Ramos (cell line): ENCODE results near the gene RIMKLB.

Experiments
- in situ Hi-C: fragments of 300-500 bp; cut with MboI; formaldehyde crosslinking; loops from one replicate; pipeline ENCODE4 v1.14.3; 2022; ENCODE audit warnings: low sequenced_read_pairs; ENCODE audit not compliant: unreplicated experiment

The RIMKLB gene, protein sequence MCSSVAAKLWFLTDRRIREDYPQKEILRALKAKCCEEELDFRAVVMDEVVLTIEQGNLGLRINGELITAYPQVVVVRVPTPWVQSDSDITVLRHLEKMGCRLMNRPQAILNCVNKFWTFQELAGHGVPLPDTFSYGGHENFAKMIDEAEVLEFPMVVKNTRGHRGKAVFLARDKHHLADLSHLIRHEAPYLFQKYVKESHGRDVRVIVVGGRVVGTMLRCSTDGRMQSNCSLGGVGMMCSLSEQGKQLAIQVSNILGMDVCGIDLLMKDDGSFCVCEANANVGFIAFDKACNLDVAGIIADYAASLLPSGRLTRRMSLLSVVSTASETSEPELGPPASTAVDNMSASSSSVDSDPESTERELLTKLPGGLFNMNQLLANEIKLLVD

DNA sequence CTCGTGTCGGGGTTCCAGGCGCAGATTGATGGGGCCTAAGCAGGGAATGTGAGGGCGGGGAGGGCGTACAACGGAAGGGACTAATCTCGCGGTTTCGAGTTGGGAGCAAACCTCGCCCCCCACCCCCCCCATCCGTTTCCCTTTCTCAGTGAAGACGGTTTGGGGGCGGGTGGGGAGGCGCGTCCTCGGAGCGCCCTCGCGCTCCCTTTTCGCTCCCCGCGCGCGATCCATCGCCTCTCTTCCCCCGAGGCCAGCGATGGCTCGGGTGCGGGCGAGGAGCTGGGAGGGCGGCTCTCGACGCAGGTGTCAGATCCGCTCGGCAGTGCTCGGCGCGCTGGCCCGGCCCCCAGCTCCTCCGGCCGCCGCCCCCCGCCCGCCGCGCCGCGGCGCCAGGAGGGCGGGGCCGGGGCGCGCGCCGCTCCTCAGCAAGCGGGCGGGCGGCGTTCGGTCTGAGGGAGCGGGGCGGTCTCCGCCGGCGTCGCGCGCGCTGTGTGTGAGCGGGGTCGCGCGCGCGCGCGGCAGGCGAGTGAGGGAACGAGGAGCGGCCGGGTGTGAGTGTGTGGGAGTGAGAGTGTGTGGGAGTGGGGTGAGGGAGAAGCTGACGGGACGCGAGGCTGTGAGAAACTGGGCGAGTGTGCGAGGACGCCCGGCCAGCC, at the start of gene RIMKLB:
Gene RIMKLB (plus strand): TSS at position 516 of the 656 bp plus-strand sequence. CDS start 15,876 bp downstream, outside the sequence.
- in situ Hi-C loops: no loop called here

DNA sequence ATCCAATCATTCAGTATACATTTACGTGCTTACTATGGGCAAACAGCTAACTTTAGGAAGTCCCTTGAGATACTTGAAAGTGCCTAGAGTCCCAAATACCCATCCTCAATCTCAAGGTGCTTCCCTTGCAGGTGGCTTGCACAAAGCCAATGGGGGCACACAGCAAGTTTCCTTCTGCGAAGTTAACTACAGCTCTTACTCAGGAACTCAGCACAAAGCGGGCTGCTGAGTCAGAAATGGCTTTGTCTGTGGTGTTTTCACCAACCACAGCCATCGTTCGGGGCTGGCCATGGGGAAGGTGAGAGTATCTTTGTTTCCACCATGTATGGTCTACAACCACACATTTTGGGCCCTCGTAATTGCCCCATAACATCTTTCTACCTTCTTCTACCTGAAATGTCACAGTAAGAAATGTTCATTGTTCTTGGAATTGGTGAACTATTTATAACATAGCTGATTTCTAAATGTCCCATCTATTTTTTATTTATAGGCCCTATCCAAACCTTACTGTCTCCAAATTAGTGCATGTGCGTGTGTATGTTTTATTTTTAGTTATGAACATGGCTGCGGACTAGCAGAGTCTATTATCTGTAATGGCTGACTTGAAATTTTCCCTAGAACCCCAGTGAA, 49.1 kb upstream of the RIMKLB start:
- in situ Hi-C loops: no loop called here

DNA sequence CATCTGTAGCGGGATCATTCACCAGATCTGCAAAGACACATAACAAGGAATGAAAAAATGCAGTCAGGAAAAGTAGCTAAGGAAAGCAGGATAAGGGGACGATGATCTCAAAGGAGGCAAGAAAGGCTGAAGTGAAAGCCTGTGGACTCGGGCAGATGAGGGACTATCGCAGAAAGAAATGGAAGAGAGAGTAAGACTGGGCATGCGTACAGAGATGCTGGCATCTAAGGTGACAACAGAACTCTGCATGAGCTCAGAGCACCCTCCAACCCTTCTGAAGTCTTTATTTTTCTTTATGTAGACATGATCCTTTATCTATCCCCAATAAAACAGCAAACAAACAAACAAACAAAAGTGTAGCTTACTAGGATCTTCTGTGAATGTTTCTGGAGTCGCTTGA, 42.4 kb upstream of the RIMKLB start:
- in situ Hi-C loops: no loop called here

DNA sequence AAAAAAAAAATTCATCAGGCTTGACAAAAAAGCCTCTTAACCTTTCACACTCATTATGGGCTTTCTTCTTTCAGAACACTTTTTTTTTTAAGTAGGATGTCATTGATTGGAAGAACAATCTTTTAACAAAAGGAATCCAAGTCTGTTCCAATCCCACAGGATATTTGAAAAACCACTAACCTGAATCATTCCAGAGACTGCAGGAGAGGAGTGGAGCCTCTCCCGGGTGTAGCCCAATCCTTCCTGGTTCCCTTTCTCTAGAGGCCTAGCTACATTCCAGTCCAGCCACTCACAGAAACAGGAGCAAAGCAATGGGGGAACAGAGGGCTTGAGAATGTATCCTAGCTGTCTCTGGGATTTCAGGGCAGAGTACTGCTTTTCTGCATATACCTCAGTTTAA, 39.4 kb upstream of the RIMKLB start:
- in situ Hi-C loops: no loop called here

DNA sequence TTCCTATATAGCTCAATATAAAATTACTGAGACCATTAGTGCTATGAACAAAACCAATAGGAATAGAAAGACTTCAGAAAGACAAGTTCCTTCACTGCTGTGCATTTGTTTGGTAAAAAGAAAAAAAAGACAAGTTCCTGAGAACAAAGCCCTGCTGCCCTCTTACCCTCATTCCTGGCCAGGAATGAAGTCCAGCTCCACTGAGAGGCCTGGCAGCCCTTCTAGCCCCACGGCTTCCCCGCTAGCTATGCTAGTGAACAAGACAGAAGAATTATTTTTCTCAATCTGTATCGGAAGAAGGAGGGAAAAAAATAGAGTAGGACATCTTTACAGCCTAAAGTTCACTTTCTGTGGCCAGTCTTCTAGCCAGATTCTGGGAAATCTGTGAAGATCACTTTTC, 36.8 kb upstream of the RIMKLB start:
- in situ Hi-C loops: loop anchor here (10.0 kb wide), 1 partner anchor 384 kb away; no protein-coding TSS in a partner anchor

DNA sequence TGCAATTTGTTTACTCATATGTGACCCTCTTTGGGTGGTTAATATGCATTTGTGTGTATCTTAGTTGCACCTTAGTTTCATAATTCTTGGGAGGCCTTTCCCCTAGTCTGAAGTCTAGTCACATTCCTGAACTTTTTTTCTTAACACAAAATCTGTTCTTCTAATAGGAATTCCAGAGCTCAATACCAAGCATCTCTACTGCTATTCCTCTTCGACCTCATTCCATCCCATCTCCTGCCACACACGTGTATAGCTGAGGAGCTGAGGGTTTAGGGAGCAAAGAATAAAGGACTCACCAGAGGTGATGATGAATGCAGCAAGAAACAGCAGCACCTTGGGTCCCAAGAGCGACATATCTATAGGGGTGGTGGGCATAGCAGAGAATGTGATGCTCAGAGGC, 36.0 kb upstream of the RIMKLB start:
- in situ Hi-C loops: loop anchor here (10.0 kb wide), 1 partner anchor 383 kb away; no protein-coding TSS in a partner anchor

DNA sequence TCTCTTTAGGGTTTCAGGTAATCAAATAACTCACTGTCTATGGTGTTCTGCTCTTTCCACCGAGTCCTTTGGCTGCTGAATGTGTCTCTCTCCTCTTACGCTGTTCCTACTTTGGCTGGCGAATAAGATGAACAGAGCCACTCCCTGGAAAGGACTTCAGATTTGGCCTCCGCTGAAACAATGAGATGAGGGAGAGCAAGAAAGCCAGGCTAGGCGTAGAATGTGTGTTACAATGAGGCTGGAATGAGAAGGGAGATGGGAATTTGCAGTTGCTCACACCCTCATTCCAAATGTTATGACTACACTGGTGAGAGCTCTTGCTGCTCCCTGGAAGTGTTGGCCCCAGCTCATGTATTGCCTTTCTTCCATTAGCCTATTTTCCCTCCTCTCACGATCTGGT, 35.2 kb upstream of the RIMKLB start, which contains the start of gene MFAP5:
Gene MFAP5 (minus strand): TSS at position 234 of the 400 bp plus-strand sequence. CDS start 722 bp downstream, outside the sequence.
- in situ Hi-C loops: loop anchor here (10.0 kb wide), 1 partner anchor 382 kb away; no protein-coding TSS in a partner anchor

DNA sequence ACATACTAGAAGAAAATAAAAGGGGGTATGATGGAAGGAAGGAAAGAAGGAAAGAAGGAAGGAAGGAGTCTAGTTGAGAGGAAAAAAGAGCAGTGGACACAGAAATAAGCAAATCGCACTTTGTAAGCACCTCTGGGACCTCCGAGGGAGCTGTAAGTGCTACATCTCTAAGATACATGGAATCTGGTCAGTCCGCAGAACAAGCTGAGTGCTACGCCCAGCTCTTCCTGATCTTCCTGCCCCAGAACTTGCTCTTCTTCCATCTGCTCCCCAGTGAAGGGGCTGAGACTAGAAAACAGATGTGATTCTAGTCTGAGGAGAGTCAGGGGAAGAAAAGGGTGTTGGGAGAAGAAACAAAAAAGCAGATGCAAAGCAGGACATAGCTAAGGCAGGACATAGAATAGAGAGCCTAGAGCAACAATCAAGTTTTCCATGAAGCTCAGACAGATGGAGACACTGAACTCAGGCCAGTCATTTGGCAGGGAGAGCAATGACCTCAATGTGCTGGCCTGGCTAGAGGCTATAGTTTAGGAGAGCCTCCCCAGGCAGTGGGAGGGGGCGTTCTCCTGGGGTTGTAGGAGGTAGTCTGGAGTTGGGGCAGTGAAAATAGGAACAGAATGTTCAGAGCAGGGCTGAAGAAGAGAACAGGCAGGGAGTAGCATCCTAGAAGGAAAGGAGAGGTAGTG, 33.4 kb upstream of the RIMKLB start:
- in situ Hi-C loops: loop anchor here (10.0 kb wide), 1 partner anchor 380 kb away; no protein-coding TSS in a partner anchor

DNA sequence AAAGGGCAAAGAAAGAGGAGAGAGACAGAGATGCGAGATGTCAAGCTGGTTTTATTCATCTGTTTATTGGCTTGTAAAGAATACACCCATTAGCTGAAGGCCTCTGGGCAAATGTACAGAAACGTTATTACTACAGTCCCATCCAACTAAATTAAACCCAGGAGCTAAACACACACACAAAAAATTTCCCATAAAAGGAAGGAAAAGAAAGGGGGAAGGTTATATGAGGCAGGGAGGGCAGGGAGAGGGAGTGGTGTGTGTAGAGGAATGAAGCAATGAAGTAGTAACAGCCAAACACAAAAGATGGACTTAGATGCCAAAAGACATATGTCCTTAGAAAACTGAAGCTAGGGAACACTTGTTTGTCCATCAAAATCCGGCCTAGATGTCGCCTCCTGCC, 32.0 kb upstream of the RIMKLB start:
- in situ Hi-C loops: loop anchor here (10.0 kb wide), 1 partner anchor 379 kb away; no protein-coding TSS in a partner anchor

DNA sequence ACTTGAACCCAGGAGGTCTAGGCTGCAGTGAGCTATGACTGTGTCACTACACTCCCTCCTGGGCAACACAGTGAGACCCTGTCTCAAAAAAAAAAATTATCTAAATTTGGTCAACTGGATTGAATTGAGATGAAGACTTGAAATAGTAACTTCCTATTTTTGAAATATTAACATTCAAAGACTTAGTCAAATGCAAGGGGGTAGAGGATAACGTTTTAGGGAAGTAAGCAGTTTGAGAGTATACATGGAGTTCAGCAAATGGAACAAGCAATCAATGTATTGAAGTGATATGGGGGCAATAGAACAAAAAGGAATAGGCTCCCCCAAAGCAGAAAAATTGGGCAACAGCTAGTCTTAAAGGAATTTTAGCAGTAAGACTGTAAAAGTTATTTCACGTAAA, 30.5 kb upstream of the RIMKLB start:
- in situ Hi-C loops: loop anchor here (10.0 kb wide), 1 partner anchor 378 kb away; no protein-coding TSS in a partner anchor

DNA sequence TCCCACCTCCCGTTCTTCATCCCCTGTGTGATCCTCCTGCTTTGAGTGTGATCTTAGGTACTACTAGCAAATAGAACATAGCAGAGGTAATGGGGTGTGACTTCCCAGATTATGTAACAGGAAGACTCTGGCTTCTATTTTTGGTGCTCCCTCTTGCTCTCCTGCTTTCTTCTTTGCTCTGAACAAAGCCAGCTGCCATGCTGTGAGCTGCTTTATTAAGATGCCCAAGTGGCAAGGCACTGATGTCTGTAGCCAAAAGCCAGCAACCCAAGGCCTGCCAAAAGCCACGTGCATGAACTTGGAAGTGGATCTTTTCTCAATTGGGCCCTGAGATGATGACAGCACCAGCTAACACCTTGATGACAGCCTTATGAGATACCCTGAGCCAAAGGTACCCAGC, 29.4 kb upstream of the RIMKLB start:
- in situ Hi-C loops: loop anchor here (10.0 kb wide), 1 partner anchor 376 kb away; no protein-coding TSS in a partner anchor

DNA sequence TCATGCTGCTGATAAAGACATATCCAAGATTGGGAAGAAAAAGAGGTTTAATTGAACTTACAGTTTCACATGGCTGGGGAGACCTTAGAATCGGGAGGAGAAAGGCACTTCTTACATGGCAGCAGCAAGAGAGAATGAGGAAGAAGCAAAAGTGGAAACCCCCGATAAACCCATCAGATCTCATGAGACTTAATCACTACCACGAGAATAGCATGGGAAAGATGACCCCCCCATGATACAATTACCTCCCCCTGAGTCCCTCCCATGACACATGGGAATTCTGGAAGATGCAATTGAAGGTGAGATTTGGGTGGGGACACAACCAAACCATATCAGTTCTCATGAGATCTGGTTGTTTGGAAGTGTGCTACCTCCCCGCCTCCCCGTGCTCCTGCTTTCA, 25.4 kb upstream of the RIMKLB start:
- in situ Hi-C loops: no loop called here

DNA sequence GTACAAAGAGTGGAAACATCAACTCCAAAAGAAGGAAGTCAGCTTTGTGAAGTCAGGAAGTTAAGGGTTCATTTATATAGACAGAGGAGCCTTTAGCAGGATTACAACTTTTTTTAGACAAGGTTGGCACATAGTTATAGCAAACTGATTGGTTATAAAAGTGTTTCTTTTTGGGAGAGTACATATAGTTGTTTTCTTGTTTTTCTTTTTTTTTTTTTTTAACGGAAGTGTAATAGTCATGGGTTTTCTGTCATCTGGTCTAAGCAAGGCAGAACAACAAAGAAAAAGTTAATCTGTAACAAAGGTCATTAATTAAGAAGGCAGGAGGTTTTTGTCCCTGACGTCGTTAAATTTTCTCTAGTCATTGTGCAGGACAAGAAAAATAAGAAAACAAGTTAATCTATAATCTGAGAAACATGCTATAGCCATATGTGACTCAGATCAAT, 22.2 kb upstream of the RIMKLB start:
- in situ Hi-C loops: no loop called here

DNA sequence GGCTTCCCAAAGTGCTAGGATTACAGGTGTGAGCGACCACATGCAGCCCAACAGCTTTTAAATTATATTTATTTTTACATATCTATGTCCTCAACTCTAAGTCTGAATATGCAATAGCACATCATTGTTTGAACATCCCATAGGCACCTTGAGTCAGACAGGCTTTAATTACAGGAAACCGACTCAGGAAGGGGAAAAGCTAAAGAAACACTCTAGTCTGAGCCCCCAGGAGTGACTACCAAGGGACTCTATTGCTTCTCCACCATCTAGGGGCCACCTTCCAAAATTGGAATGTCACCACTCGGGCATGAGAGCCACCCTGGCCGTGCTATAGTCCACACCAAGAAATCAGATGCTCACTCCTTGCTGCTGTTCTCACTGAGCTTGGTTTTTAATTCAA, 21.1 kb upstream of the RIMKLB start:
- in situ Hi-C loops: no loop called here

DNA sequence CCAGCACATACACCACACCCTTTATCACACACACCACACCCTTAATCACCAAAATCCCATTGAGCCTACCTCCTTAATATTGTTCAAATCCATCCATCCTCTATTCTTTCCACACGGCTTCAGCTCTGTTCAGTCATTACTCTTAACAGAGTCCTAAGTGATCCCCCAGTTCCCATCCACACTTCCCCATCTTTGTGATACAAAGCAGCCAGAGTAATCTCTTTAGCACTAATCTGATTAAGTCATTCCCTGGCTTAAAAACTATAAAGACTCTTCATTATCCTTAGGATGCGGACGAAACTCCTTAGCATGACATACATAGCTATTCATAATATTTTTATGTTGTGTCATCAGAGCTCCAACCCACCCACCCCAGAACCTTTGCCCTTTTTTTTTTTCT, 20.4 kb upstream of the RIMKLB start:
- in situ Hi-C loops: no loop called here

DNA sequence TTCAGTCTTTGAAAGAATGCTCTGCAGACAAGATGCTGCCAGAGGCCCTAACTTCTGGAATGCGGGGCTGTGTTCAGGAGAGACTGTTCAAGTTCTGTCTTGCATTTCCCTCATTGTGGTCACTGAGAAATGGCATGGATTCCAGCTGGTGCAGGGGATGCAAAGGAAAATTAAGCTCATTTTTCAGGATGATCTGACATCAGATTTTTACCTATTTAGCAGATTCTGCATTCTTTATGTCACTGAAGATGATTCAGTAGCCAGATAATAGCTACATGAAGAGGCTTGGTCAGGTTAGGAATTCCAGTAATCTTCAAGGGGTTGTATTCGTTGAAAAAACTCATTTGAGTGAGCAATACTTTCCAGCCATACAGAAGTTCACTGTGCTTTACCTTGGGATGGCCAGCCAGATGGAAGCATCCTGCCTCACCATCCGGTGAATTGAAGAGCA, 19.1 kb upstream of the RIMKLB start:
- in situ Hi-C loops: no loop called here

DNA sequence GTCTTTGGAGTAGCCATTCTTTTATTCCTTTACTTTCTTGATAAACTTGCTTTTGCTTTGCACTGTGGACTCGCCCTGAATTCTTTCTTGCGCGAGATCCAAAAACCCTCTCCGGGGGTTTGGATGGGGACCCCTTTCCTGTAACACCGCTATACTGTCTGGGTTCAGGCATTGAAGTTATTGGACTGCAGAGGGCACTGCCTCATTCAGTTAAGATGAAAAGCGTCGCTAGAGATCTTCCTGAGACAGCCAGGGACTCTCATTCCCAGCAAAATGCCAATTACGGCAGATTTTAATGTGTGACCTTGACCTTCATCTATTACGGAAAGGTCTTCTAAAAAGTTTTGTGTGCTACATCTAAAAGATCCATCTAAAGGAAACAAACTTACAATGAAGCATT, 17.3 kb upstream of the RIMKLB start:
- in situ Hi-C loops: loop anchor here (5.0 to 10.0 kb wide), 2 partner anchors 187 to 214 kb away; no protein-coding TSS in a partner anchor

DNA sequence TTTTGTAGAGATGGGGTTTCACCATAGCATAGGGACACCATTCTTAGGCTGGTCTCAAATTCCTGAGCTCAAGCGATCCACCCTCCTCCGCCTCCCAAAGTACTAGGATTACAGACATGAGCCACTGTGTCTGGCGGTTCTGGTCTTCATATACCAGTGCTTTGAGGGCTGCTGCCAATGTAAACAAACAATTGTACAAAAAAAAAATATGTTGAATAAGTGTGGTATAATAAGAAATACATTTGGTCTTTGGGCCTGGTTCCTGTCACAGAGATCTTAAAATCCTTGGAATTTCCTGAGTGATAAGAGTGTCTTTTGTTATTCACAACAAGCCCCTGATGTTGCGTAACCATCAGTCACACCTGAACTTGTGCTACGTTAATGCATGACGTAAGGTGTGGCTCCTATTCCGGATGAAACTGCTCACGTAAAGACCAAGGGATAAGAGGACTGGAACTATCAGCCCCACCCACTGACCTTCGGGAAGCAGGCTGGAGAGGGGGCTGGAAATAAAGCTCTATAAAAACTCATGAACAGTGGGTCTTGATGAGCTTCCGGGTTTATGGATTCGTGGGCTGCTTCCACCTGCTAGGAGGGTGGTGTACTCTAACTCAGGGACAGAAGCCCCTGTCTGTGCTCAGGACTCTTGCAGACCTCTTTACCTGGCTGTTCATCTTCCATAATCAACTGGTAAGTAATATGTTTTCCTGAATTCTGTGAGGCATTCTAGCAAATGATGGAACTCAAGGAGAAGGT, 16.5 kb upstream of the RIMKLB start:
- in situ Hi-C loops: loop anchor here (5.0 to 10.0 kb wide), 2 partner anchors 186 to 213 kb away; no protein-coding TSS in a partner anchor

DNA sequence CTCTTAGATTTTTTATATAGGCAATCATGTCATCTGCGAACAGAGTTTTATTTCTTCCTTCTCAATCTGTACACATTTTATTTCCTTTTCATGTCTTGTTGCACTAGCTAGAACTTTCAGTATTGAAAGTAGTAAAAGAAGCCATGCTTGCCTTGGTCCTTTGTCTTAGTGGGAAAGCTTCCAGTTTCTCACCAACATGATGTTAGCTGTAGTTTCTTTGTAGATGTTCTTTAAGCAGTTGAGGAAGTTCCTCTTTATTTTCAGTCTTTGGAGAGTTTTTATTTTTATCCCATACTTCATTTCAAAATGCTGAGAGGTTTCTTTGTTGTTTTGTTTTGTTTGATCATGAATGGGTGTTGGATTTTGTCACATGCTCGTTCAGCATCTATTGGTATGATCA, 12.7 kb upstream of the RIMKLB start:
- in situ Hi-C loops: loop anchor here (10.0 kb wide), 1 partner anchor 210 kb away; no protein-coding TSS in a partner anchor
